ENCODE measurements around the gene RGL3.
"Not testable (repeated sequence)": the region's sequence is repeated elsewhere in the genome, so short reads cannot be mapped to it uniquely, and the experiment has no call there.

The RGL3 gene

GRCh38 chr19:11416346-11417052 is 2.6 kb downstream of the RGL3 start:
- no peak for DNase-seq

GRCh38 chr19:11414544-11414943 is 4.6 kb downstream of the RGL3 start:
- DNase-seq: no peak

GRCh38 chr19:11410682-11411081 is 8.4 kb downstream of the RGL3 start:
- DNase-seq: peak in 1 of 2 experiments; percentile 21

- no peak for DNase-seq
Observed at GRCh38 chr19:11408591-11408990, 10.5 kb downstream of the RGL3 start.

- not testable (repeated sequence) for DNase-seq
Observed at GRCh38 chr19:11406703-11407236, 12.3 kb downstream of the RGL3 start.

- no peak for DNase-seq
Observed at GRCh38 chr19:11405846-11406643, 13.1 kb downstream of the RGL3 start.

- no peak for DNase-seq
Observed at GRCh38 chr19:11404588-11405222, 14.4 kb downstream of the RGL3 start.

GRCh38 chr19:11401808-11402543 is 17.1 kb downstream of the RGL3 start:
- DNase-seq: no peak

GRCh38 chr19:11400798-11401197 is 18.3 kb downstream of the RGL3 start:
- DNase-seq: no peak

GRCh38 chr19:11399667-11400066 is 19.4 kb downstream of the RGL3 start:
- DNase-seq: no peak

GRCh38 chr19:11397089-11397610 is 22.0 kb downstream of the RGL3 start:
- no peak for DNase-seq

- no peak for DNase-seq
Observed at GRCh38 chr19:11390933-11391680, 28.0 kb downstream of the RGL3 start.

- no peak for DNase-seq
Observed at GRCh38 chr19:11390359-11390758, 28.8 kb downstream of the RGL3 start.

- no peak for DNase-seq
Observed at GRCh38 chr19:11387162-11388034, 31.7 kb downstream of the RGL3 start.

- DNase-seq: no peak
Observed at GRCh38 chr19:11384778-11385129, 34.4 kb downstream of the RGL3 start.

GRCh38 chr19:11383706-11384048 is 35.4 kb downstream of the RGL3 start:
- DNase-seq: no peak

- DNase-seq: peak; percentile 49 to 53
Observed at GRCh38 chr19:11382898-11383705, 36.0 kb downstream of the RGL3 start.

GRCh38 chr19:11380653-11381537 is 38.2 kb downstream of the RGL3 start:
- DNase-seq: peak; percentile 82 to 97

GRCh38 chr19:11379857-11380350 is 39.2 kb downstream of the RGL3 start:
- no peak for DNase-seq

All from SW 1271 (cell line).